Ramos (cell line): ENCODE results near the gene ZBTB1.

Experiments
- in situ Hi-C: fragments of 300-500 bp; cut with MboI; formaldehyde crosslinking; loops from one replicate; pipeline ENCODE4 v1.14.3; 2022; ENCODE audit warnings: low sequenced_read_pairs; ENCODE audit not compliant: unreplicated experiment

Gene ZBTB1

DNA sequence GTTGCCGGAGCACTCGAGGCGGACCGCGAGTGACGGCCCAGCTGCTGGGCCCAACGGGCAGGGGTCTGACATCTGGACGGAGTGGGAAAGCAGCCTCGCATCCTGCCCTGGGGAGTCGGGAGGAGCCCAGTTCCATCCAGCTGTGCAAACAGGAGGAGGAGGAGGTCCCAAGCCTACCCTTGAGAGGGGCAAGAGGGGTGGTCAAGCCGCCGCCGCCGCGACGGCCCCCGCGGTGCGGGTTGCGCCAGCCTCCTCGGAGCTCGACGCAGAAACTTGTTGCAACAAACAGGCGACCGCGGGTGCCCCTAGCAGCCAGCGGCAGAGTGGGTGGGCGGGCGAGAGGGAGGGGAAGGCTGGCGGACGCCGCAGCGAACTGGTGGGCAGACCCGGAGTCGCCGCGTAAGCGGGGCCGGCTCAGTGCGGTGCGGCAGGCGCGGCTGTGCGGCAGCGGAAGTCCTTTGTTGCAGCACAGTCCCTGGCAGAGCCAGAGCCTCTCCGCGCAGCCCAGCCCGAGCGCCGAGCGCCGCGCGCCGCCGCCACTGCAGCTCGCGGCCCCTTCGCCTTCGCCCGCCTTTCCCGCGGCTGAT is at the start of gene ZBTB1:
Gene ZBTB1 (plus strand): TSS at position 461 of the 587 bp plus-strand sequence. CDS start 16,735 bp downstream, outside the sequence.
- in situ Hi-C loops: no loop called here

DNA sequence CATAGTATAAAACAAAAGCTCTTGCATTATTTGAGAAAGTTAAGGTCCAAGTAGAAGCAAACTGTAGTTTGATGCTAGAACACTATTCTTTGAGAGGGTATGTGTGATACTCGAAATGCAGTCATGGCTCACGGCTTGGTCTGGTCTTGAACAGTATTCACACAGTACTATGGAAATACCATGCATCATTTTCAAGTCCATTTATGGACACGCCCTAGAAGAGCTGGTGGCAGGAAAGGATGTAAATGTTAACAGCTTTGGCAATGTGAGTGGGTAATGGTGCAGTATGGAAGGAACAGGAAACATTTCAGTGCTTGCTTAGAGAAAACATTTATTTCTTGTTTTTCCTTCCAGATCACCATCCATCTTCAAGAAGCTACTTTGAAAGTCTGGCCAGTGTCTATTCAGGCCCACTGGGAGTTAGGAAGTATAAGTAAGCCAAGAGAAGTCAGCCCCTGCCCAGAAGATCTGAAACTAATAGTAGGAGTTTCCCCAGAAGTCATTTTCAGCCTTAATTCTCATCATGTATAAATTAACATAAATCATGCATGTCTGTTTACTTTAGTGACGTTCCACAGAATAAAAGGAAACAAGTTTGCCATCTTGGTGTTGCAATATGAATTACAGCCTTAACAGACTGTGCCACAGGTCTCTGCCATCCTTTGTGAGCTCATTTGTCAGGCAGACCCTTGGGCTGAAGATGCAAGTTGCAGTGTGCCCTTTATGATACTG is 45.0 kb upstream of the ZBTB1 start:
- in situ Hi-C loops: no loop called here

- in situ Hi-C loops: no loop called here
Measured at GRCh38 chr14:64461221-64461620, 43.3 kb upstream of the ZBTB1 start.

- in situ Hi-C loops: no loop called here
Measured at GRCh38 chr14:64463195-64463594, 41.4 kb upstream of the ZBTB1 start.

DNA sequence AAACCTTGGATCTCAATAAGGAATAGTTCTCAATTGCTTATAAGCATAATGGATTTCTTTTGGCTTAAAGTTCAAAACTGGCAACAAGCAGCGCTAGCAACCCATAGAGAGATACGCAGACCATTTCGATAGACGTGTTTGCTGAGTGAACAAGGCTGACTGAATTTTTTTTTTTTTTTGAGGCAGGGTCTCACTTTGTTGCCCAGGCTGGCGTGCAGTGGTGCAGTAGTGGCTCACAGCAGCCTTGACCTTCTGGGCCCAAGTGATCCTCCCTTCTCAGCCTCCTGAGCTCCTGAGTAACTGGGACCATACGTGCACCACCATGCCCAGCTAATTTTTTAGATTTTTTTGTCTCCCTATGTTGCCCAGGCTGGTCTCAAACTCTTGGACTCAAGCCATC is 40.7 kb upstream of the ZBTB1 start:
- in situ Hi-C loops: no loop called here

GRCh38 chr14:64464651-64465050 is 39.9 kb upstream of the ZBTB1 start:
- in situ Hi-C loops: no loop called here

GRCh38 chr14:64465191-64465822 is 39.3 kb upstream of the ZBTB1 start, which contains the start of gene AKAP5:
Gene AKAP5 (plus strand): TSS chr14:64465499. CDS start chr14:64468395, 2,896 bp downstream.
- in situ Hi-C loops: no loop called here

- in situ Hi-C loops: no loop called here
Measured at GRCh38 chr14:64465831-64466554, 38.6 kb upstream of the ZBTB1 start.

- in situ Hi-C loops: no loop called here
Measured at GRCh38 chr14:64467101-64467500, 37.5 kb upstream of the ZBTB1 start.

- in situ Hi-C loops: no loop called here
Measured at GRCh38 chr14:64467566-64467965, 37.0 kb upstream of the ZBTB1 start.

DNA sequence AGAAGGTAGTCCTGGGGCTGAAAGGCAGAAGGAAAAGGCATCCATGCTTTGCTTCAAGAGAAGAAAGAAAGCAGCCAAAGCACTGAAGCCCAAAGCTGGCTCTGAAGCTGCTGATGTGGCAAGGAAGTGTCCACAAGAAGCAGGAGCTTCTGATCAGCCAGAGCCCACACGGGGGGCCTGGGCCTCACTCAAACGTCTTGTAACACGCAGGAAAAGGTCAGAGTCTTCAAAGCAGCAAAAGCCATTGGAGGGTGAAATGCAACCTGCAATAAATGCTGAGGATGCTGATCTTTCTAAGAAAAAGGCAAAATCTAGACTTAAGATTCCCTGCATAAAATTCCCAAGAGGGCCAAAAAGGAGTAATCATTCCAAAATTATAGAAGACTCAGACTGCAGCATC is 36.1 kb upstream of the ZBTB1 start:
- in situ Hi-C loops: no loop called here

DNA sequence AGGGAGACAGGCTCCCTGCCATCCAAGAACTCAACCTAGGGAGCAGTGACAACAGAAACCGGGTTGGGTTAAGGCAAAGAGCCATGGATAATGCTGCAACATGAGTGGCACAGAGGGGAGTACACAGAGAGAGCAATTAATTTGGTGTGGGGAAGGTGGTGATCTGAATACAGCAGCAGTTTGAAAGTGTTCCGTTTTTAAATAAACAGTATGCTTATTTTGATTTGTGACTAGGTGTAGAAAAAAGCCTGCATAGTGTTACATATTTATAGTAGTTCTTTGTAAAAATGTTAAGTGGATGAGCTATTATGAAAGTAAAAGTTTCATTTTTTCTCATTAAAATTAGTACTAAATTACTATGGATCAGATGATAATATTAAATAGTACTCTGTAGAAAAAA is 30.5 kb upstream of the ZBTB1 start:
- in situ Hi-C loops: loop anchor here (10.0 kb wide), 1 partner anchor 129 kb away; no protein-coding TSS in a partner anchor

DNA sequence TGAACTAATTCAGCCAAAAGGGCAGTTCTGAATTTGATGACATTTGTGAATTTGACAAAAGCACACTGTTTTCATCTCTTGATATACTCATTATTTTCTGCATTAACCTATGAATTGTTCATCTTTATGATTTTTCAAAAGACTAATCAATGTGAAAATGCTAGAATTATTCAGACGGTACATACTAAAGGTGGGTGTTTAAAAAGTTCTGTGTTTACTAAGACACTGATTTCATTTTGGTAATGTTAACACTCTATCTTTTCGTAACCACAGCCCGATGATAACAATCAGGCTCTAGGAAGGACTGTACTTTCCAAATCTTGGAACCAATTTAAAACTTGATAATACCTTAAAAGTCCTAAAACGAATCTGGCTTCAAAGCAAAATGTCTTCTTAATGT is 29.9 kb upstream of the ZBTB1 start:
- in situ Hi-C loops: loop anchor here (10.0 kb wide), 1 partner anchor 130 kb away; no protein-coding TSS in a partner anchor

GRCh38 chr14:64475585-64476273 is 28.8 kb upstream of the ZBTB1 start:
- in situ Hi-C loops: loop anchor here (10.0 kb wide), 1 partner anchor 131 kb away; no protein-coding TSS in a partner anchor

DNA sequence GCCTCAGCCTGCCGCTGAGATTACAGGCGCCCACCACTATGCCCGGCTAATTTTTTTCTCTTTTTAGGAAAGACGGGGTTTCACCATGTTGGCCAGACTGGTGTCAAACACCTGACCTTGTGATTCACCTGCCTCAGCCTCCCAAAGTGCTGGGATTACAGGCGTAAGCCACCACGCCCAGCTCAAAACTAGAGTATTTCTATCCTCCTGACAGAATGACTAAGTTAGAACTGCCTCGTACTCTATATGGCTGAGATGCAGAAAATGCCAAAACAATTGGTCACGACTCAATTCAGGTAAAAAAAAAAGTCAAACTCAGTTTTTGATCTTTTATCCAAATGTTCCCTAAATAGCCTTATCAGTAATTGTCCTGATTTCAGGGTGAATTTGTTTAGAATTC is 28.1 kb upstream of the ZBTB1 start:
- in situ Hi-C loops: loop anchor here (10.0 kb wide), 1 partner anchor 132 kb away; no protein-coding TSS in a partner anchor

- in situ Hi-C loops: loop anchor here (10.0 kb wide), 1 partner anchor 134 kb away; no protein-coding TSS in a partner anchor
Measured at GRCh38 chr14:64478634-64479250, 25.8 kb upstream of the ZBTB1 start.

GRCh38 chr14:64488590-64489099 is 15.9 kb upstream of the ZBTB1 start:
- in situ Hi-C loops: no loop called here

DNA sequence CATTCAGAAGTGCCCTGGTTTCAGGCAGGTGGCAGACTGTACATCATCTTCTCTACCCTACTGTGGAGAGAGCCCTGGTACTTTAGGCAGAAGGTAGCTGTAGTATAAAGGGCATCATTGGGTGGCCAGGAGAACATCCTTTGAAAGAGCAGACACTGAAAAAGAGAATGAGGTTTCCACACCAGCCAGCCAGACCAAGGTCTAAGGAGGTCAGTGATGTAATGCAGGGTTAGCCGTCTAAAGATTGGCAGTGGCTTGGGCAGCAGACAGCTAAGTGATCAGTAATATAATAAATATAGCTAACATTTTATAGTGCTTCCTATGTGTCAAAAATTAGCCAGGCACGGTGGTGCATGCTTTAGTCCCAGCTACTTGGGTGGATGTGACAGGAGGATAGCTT is 12.9 kb upstream of the ZBTB1 start:
- in situ Hi-C loops: no loop called here

DNA sequence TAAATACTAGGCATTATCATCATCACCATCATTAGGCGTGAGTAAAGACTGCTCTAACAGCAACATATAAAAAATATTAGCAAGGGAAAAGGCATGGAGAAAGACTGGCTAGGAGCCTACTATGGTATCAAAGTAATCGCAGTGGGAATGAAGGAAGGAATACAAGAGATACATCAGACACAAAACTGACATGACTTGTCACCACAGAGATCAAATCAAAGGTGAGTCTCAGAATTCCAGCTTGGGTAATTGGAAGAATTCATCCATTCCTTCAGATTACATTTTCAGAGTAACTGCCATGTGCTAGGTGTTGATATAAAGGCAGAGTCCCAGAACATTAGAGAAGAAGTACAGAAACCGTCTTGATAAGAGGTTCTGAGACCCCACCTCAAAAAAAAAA is 11.1 kb upstream of the ZBTB1 start:
- in situ Hi-C loops: no loop called here
